HepG2 (cell line): ENCODE measurements around the gene MPC2. TPM values are rescaled to one million over a fixed set of nuclear protein-coding genes. Genes with fewer than 3 reads are reported as not detected.

ENCODE experiments used
- CCAR2 ChIP-seq: fragments of 200-400 bp; formaldehyde crosslinking; optimal IDR thresholded peaks from 2 replicates; pipeline ENCODE3; 2018; ENCODE audit warnings: low read depth, mild to moderate bottlenecking, low read length, moderate library complexity
- ETS1 ChIP-seq: sonication (generic); formaldehyde crosslinking; IDR thresholded peaks from 2 replicates; pipeline ENCODE4 v1.4.0; 2020; ENCODE audit warnings: missing genetic modification reagents
- FOSL2 ChIP-seq: sonication (generic); formaldehyde crosslinking; IDR thresholded peaks from 2 replicates; pipeline ENCODE4 v1.4.0; 2020; ENCODE audit warnings: missing genetic modification reagents
- GATAD1 ChIP-seq: IDR thresholded peaks from 2 replicates; pipeline ENCODE4 v1.6.1; 2016; ENCODE audit warnings: missing genetic modification reagents, missing compliant biosample characterization
- HDAC6 ChIP-seq: fragments of 200-600 bp; sonication (generic); IDR thresholded peaks from 2 replicates; pipeline ENCODE4 v1.7.0; 2017; ENCODE audit warnings: mild to moderate bottlenecking, antibody characterized with exemption, low read length, low read depth
- HMG20B ChIP-seq: conservative IDR thresholded peaks from 2 replicates; pipeline ENCODE4 v1.6.1; 2016; ENCODE audit warnings: missing genetic modification reagents, missing compliant biosample characterization
- HOXA5 ChIP-seq: sonication (generic); formaldehyde crosslinking; IDR thresholded peaks from 2 replicates; pipeline ENCODE4 v1.4.0; 2020; ENCODE audit warnings: missing genetic modification reagents
- MBNL3 ChIP-seq: fragments of 250-450 bp; sonication (Bioruptor Pico); conservative IDR thresholded peaks from 2 replicates; pipeline ENCODE4 v1.8.0; 2022; ENCODE audit warnings: mild to moderate bottlenecking, inconsistent platforms
- TOPORS ChIP-seq: sonication (generic); formaldehyde crosslinking; IDR thresholded peaks from 2 replicates; pipeline ENCODE4 v1.8.0; 2023; ENCODE audit warnings: mild to moderate bottlenecking, missing genetic modification reagents
- ZC3H13 ChIP-seq: sonication (generic); formaldehyde crosslinking; IDR thresholded peaks from 2 replicates; pipeline ENCODE4 v1.8.1; 2023; ENCODE audit warnings: mild to moderate bottlenecking, missing genetic modification reagents, moderate library complexity
- ZNF10 ChIP-seq: sonication (generic); formaldehyde crosslinking; IDR thresholded peaks from 2 replicates; pipeline ENCODE4 v1.4.0; 2020; ENCODE audit warnings: mild to moderate bottlenecking, low read depth, missing genetic modification reagents, borderline replicate concordance
- ZNF343 ChIP-seq: sonication (generic); formaldehyde crosslinking; IDR thresholded peaks from 2 replicates; pipeline ENCODE4 v1.4.0; 2020; ENCODE audit warnings: mild to moderate bottlenecking, missing genetic modification reagents
- ZNF367 ChIP-seq: sonication (generic); formaldehyde crosslinking; IDR thresholded peaks from 2 replicates; pipeline ENCODE4 v1.4.0; 2020; ENCODE audit warnings: missing genetic modification reagents, borderline replicate concordance
- ZNF432 ChIP-seq: sonication (generic); formaldehyde crosslinking; IDR thresholded peaks from 2 replicates; pipeline ENCODE4 v1.5.0; 2020; ENCODE audit warnings: missing genetic modification reagents, mild to moderate bottlenecking, borderline replicate concordance
- ZNF563 ChIP-seq: sonication (generic); formaldehyde crosslinking; IDR thresholded peaks from 2 replicates; pipeline ENCODE4 v1.8.0; 2022; ENCODE audit warnings: mild to moderate bottlenecking, moderate library complexity, missing genetic modification reagents
- ZNF746 ChIP-seq: sonication (generic); formaldehyde crosslinking; IDR thresholded peaks from 2 replicates; pipeline ENCODE4 v1.8.0; 2022; ENCODE audit warnings: mild to moderate bottlenecking, missing genetic modification reagents
- ZNF788 ChIP-seq: sonication (generic); formaldehyde crosslinking; IDR thresholded peaks from 2 replicates; pipeline ENCODE4 v1.5.0; 2020; ENCODE audit warnings: mild to moderate bottlenecking, missing genetic modification reagents, borderline replicate concordance
- ZSCAN29 ChIP-seq: sonication (generic); formaldehyde crosslinking; conservative IDR thresholded peaks from 2 replicates; pipeline ENCODE4 v1.4.0; 2020; ENCODE audit warnings: mild to moderate bottlenecking, missing genetic modification reagents
- polyA plus RNA-seq, 8 experiments: library from polyadenylated mRNA; depleted of rRNA in 3 of 8; stranded (reverse) in 7 of 8; unstranded in 1 of 8; fragments of >200 nt; fragmentation: Illumina TruSeq in 4 of 8; extraction: Trizol in 4 of 8; gene quantifications; 2 replicates each; pipeline versions ENCODE4 v1.2.1 to v1.2.3, GENCODE V29; 2011 to 2016; ENCODE audit warnings: low read depth in 4 of 8, missing spikeins in 1 of 8, mixed read lengths in 1 of 8; ENCODE audit not compliant: insufficient read depth in 1 of 8
- total RNA-seq, 5 experiments: library from RNA; depleted of rRNA; stranded (reverse); fragments of >200 nt; fragmentation: Illumina TruSeq; extraction: Trizol; gene quantifications; 2 replicates each; pipeline ENCODE4 v1.2.3, GENCODE V29; 2016; ENCODE audit warnings: low read depth in 1 of 5
- TF ChIP-seq, protein P1 (sequence below): sonication (generic); formaldehyde crosslinking; IDR thresholded peaks from 2 replicates; pipeline ENCODE4 v1.5.0; 2020; ENCODE audit warnings: missing genetic modification reagents
- TF ChIP-seq, protein P2 (sequence below): sonication (generic); formaldehyde crosslinking; IDR thresholded peaks from 2 replicates; pipeline ENCODE4 v1.4.0; 2020; ENCODE audit warnings: missing genetic modification reagents, borderline replicate concordance
- TF ChIP-seq, protein P3 (sequence below): sonication (generic); formaldehyde crosslinking; IDR thresholded peaks from 2 replicates; pipeline ENCODE4 v1.5.0; 2020; ENCODE audit warnings: mild to moderate bottlenecking, missing genetic modification reagents, borderline replicate concordance

The MPC2 gene
- total and polyA plus RNA-seq, 2 of the 13 experiments (the other 11 are each of a cell fraction or from before 2014, with no cell fraction given): 38.8 to 136 TPM

DNA sequence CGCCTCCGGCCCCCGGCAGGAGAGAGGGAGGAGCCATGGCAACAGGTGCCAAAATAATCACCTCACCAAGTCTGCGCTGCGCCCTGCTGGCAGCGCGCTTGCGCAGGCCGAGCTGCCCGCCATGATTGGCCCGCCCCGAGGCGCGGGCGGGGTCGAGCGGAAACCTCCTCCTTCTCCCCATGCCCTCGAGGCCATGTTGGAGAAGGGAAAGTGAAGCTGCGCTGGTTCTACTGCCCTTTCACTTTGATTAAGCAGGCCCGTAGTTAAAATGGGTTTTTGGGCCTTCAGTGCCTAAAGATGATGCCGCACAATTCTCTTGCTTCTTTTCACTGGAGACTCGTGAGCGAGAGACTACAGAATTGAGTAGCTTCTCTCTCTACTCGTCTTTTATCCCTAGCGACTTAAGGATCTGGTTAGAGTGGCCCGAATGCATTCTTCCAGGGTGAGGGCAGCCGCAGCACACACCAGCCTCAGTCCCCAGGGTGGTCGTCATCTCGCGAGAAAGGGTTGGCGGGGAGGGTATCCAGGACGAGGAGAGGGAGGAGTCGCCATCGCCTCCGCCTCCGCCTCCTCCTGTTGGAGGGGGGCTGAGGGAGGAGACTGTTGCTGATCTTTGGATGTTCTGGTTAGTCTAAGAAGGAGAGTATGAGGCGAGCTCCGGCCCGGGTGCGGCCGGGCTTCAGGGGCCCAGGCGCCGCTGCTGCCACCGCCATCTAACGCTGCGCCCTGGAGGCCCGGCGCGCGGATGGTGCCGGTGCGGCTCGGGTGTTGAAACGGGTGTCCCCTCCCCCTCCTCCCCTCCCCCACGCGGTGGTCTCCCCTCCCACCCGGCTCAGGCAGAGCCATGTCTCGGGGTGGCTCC is 573 bp downstream of the MPC2 start, which contains the start of gene DCAF6 (continued):
- no peak for TF ChIP-seq MBNL3 (CRISPR knock-in tag)
- TF ChIP-seq ZNF788: no peak
- TF ChIP-seq ZSCAN29 (CRISPR knock-in tag): 0 out of 2 replicates have a peak, but pooled peaks have one; percentile 55
- TF ChIP-seq FOSL2 (CRISPR knock-in tag): peak; percentile 17; the same call in 1 of the 2 replicates
- TF ChIP-seq ZNF746 (CRISPR knock-in tag): peak; percentile 81; the same call in 1 of the 2 replicates
- peak; percentile 12; the same call in 1 of the 2 replicates for TF ChIP-seq ZNF367 (CRISPR knock-in tag)
- TF ChIP-seq, protein P1, sequence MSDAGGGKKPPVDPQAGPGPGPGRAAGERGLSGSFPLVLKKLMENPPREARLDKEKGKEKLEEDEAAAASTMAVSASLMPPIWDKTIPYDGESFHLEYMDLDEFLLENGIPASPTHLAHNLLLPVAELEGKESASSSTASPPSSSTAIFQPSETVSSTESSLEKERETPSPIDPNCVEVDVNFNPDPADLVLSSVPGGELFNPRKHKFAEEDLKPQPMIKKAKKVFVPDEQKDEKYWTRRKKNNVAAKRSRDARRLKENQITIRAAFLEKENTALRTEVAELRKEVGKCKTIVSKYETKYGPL (CRISPR knock-in tag): no peak
- no peak; the same call in 1 of the 2 replicates for TF ChIP-seq ZC3H13 (CRISPR knock-in tag)
- TF ChIP-seq, protein P2, sequence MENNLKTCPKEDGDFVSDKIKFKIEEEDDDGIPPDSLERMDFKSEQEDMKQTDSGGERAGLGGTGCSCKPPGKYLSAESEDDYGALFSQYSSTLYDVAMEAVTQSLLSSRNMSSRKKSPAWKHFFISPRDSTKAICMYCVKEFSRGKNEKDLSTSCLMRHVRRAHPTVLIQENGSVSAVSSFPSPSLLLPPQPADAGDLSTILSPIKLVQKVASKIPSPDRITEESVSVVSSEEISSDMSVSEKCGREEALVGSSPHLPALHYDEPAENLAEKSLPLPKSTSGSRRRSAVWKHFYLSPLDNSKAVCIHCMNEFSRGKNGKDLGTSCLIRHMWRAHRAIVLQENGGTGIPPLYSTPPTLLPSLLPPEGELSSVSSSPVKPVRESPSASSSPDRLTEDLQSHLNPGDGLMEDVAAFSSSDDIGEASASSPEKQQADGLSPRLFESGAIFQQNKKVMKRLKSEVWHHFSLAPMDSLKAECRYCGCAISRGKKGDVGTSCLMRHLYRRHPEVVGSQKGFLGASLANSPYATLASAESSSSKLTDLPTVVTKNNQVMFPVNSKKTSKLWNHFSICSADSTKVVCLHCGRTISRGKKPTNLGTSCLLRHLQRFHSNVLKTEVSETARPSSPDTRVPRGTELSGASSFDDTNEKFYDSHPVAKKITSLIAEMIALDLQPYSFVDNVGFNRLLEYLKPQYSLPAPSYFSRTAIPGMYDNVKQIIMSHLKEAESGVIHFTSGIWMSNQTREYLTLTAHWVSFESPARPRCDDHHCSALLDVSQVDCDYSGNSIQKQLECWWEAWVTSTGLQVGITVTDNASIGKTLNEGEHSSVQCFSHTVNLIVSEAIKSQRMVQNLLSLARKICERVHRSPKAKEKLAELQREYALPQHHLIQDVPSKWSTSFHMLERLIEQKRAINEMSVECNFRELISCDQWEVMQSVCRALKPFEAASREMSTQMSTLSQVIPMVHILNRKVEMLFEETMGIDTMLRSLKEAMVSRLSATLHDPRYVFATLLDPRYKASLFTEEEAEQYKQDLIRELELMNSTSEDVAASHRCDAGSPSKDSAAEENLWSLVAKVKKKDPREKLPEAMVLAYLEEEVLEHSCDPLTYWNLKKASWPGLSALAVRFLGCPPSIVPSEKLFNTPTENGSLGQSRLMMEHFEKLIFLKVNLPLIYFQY (CRISPR knock-in tag): peak; percentile 76; the same call in 1 of the 2 replicates
- TF ChIP-seq CCAR2: no peak
- no peak for TF ChIP-seq ZNF432 (CRISPR knock-in tag)
- TF ChIP-seq ZNF10: no peak
- TF ChIP-seq ZNF563 (CRISPR knock-in tag): peak; percentile 82
- TF ChIP-seq GATAD1: peak; percentile 86
- TF ChIP-seq, protein P3, sequence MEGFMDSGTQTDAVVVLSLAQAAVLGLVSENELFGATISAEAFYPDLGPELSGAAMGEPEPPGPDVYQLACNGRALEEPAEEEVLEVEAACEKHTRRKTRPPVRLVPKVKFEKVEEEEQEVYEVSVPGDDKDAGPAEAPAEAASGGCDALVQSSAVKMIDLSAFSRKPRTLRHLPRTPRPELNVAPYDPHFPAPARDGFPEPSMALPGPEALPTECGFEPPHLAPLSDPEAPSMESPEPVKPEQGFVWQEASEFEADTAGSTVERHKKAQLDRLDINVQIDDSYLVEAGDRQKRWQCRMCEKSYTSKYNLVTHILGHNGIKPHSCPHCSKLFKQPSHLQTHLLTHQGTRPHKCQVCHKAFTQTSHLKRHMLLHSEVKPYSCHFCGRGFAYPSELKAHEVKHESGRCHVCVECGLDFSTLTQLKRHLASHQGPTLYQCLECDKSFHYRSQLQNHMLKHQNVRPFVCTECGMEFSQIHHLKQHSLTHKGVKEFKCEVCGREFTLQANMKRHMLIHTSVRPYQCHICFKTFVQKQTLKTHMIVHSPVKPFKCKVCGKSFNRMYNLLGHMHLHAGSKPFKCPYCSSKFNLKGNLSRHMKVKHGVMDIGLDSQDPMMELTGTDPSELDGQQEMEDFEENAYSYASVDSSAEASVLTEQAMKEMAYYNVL (CRISPR knock-in tag): no peak
- peak; percentile 19; the same call in 1 of the 2 replicates for TF ChIP-seq ZNF343 (CRISPR knock-in tag)
- peak; percentile 71; the same call in 1 of the 2 replicates for TF ChIP-seq TOPORS (CRISPR knock-in tag)
- peak; percentile 10; the same call in 1 of the 2 replicates for TF ChIP-seq ETS1
- TF ChIP-seq HOXA5 (CRISPR knock-in tag): peak; percentile 61; the same call in 1 of the 2 replicates
- TF ChIP-seq HMG20B: no peak
- TF ChIP-seq HDAC6: no peak
